HepG2 (cell line): ENCODE measurements around the gene USP20. TPM values are rescaled to one million over a fixed set of nuclear protein-coding genes. Genes with fewer than 3 reads are reported as not detected.

Source experiments
- ATAC-seq: fragments of 200-7000 bp; cut with Tn5 transposase; 3 replicates; pipeline ENCODE4 v1.9.1; 2020; ENCODE audit warnings: mild to moderate bottlenecking, moderate library complexity
- BruUV-seq: library from RNA; stranded (reverse); fragments of 400-500 nt; replicated peaks from 2 replicates; lab custom pipeline; 2021; lab: Mats Ljungman, UMichigan
- CTCF ChIA-PET: fragments of 300-600 bp; formaldehyde crosslinking; extraction: SDS; loops from one replicate; lab custom pipeline; 2021; ENCODE audit warnings: low total read pairs, inconsistent platforms, low intra/inter-chr PET ratio; lab: Yijun Ruan, JAX
- POLR2A ChIA-PET: fragments of 350-600 bp; sonication (Branson Sonifier 250); formaldehyde crosslinking; loops from one replicate; lab custom pipeline; 2020; ENCODE audit warnings: antibody characterized with exemption, inconsistent platforms; lab: Yijun Ruan, JAX
- DNase-seq: peaks from one replicate; pipeline ENCODE4 v3.0.0-alpha.2; 2015; ENCODE audit warnings: low spot score
- FAIRE-seq: peaks from 3 replicates; lab custom pipeline; 2011; peaks lifted over from hg19 to GRCh38; lab: Jason Lieb, UNC
- H2AFZ ChIP-seq: one replicate; pipeline ENCODE4 v1.6.1; 2011; ENCODE audit warnings: low read length, inconsistent platforms
- H3K27ac ChIP-seq: fragments of 300-600 bp; 3 replicates; pipeline ENCODE4 v1.8.0; 2011; ENCODE audit warnings: mixed run types, mild to moderate bottlenecking, mixed read lengths, low read length, inconsistent platforms; ENCODE audit not compliant: insufficient read depth; ENCODE audit errors: extremely low read length
- H3K27me3 ChIP-seq, 2 experiments: fragments of 200-600 bp in 1 of 2; 2 replicates in 1 of 2; 3 replicates in 1 of 2; pipeline versions ENCODE4 v1.6.0 to v1.8.0; 2011; ENCODE audit warnings: low read length in 2 of 2, mild to moderate bottlenecking in 2 of 2, moderate library complexity in 2 of 2, inconsistent platforms in 1 of 2; ENCODE audit not compliant: insufficient read depth in 2 of 2, control insufficient read depth in 1 of 2
- H3K36me3 ChIP-seq, 2 experiments: fragments of 200-600 bp in 1 of 2; replicated peaks in 1 of 2; 2 replicates in 1 of 2; 3 replicates in 1 of 2; pipeline versions ENCODE4 v1.5.1 to v1.8.0; 2011; ENCODE audit warnings: low read length in 2 of 2, inconsistent platforms in 1 of 2; ENCODE audit not compliant: insufficient read depth in 2 of 2, control insufficient read depth in 1 of 2
- H3K4me1 ChIP-seq: 2 replicates; pipeline ENCODE4 v1.5.1; 2012; ENCODE audit warnings: low read length, inconsistent platforms; ENCODE audit not compliant: insufficient read depth
- H3K4me2 ChIP-seq: 2 replicates; pipeline ENCODE4 v1.6.0; 2011; ENCODE audit warnings: low read depth, low read length, inconsistent platforms
- H3K4me3 ChIP-seq, 3 experiments: fragments of 200-600 bp in 1 of 3; sonication (generic), shearing (Covaris generic) in 1 of 3; replicated peaks in 1 of 3; 2 replicates each; pipeline ENCODE4 v1.5.1; 2011 to 2016; ENCODE audit warnings: low read length in 3 of 3, inconsistent platforms in 2 of 3, low read depth in 2 of 3, mild to moderate bottlenecking in 2 of 3, control low read depth in 1 of 3, mixed read lengths in 1 of 3; ENCODE audit not compliant: insufficient read depth in 1 of 3
- H3K79me2 ChIP-seq: one replicate; pipeline ENCODE4 v1.6.1; 2011; ENCODE audit warnings: low read length, inconsistent platforms; ENCODE audit not compliant: insufficient read depth
- H3K9ac ChIP-seq: 2 replicates; pipeline ENCODE4 v1.6.0; 2011; ENCODE audit warnings: mild to moderate bottlenecking, low read depth, low read length, inconsistent platforms; ENCODE audit not compliant: insufficient read depth
- H3K9me3 ChIP-seq: 2 replicates; pipeline ENCODE4 v1.5.1; 2012; ENCODE audit warnings: mild to moderate bottlenecking, low read length
- H4K20me1 ChIP-seq: 2 replicates; pipeline ENCODE4 v1.6.0; 2011; ENCODE audit warnings: inconsistent platforms, mild to moderate bottlenecking, low read length, moderate library complexity; ENCODE audit not compliant: insufficient read depth
- ATM ChIP-seq: fragments of 450-650 bp; IDR thresholded peaks from 2 replicates; pipeline ENCODE4 v1.7.1; 2017; ENCODE audit warnings: mild to moderate bottlenecking, borderline replicate concordance
- CREB3 ChIP-seq: sonication (generic); formaldehyde crosslinking; IDR thresholded peaks from 2 replicates; pipeline ENCODE4 v1.5.0; 2020; ENCODE audit warnings: missing genetic modification reagents
- HES4 ChIP-seq: sonication (generic); formaldehyde crosslinking; IDR thresholded peaks from 2 replicates; pipeline ENCODE4 v1.9.0; 2021; ENCODE audit warnings: mild to moderate bottlenecking, missing genetic modification reagents, borderline replicate concordance
- HOXA9 ChIP-seq: sonication (generic); formaldehyde crosslinking; IDR thresholded peaks from 2 replicates; pipeline ENCODE4 v1.8.1; 2022; ENCODE audit warnings: missing genetic modification reagents, mild to moderate bottlenecking, moderate library complexity, borderline replicate concordance
- KDM5A ChIP-seq: fragments of 200-600 bp; sonication (generic); IDR thresholded peaks from 2 replicates; pipeline ENCODE4 v1.7.0; 2018; ENCODE audit warnings: antibody characterized with exemption, mild to moderate bottlenecking, low read length, borderline replicate concordance
- MAFG ChIP-seq: sonication (generic); formaldehyde crosslinking; IDR thresholded peaks from 2 replicates; pipeline ENCODE4 v1.5.1; 2020; ENCODE audit warnings: mild to moderate bottlenecking, missing genetic modification reagents
- MLLT10 ChIP-seq: sonication (generic); formaldehyde crosslinking; IDR thresholded peaks from 2 replicates; pipeline ENCODE4 v1.4.0; 2020; ENCODE audit warnings: missing genetic modification reagents
- PAXIP1 ChIP-seq: sonication (generic); formaldehyde crosslinking; conservative IDR thresholded peaks from 2 replicates; pipeline ENCODE4 v1.4.0; 2020; ENCODE audit warnings: mild to moderate bottlenecking, missing genetic modification reagents, moderate library complexity
- PHF8 ChIP-seq: sonication (generic); formaldehyde crosslinking; IDR thresholded peaks from 2 replicates; pipeline ENCODE4 v1.5.0; 2020; ENCODE audit warnings: missing genetic modification reagents
- TCF12 ChIP-seq, 2 experiments: fragments of 450-650 bp in 1 of 2; sonication (generic) in 1 of 2; formaldehyde crosslinking in 1 of 2; IDR thresholded peaks; 2 replicates each; pipeline versions ENCODE4 v1.6.1 to v1.8.0; 2017 to 2022; ENCODE audit warnings: antibody characterized with exemption in 1 of 2, mild to moderate bottlenecking in 1 of 2, missing genetic modification reagents in 1 of 2, moderate library complexity in 1 of 2
- THRA ChIP-seq: sonication (generic); formaldehyde crosslinking; IDR thresholded peaks from 2 replicates; pipeline ENCODE4 v1.4.0; 2020; ENCODE audit warnings: missing genetic modification reagents, borderline replicate concordance
- TP53 ChIP-seq: sonication (generic); formaldehyde crosslinking; conservative IDR thresholded peaks from 2 replicates; pipeline ENCODE4 v1.4.0; 2020; ENCODE audit warnings: missing genetic modification reagents
- ZNF121 ChIP-seq: sonication (generic); formaldehyde crosslinking; IDR thresholded peaks from 2 replicates; pipeline ENCODE4 v1.5.0; 2020; ENCODE audit warnings: mild to moderate bottlenecking, missing genetic modification reagents
- ZNF143 ChIP-seq: sonication (generic); formaldehyde crosslinking; IDR thresholded peaks from 2 replicates; pipeline ENCODE4 v1.4.0; 2020; ENCODE audit warnings: missing genetic modification reagents
- ZNF274 ChIP-seq: sonication (generic); formaldehyde crosslinking; IDR thresholded peaks from 2 replicates; pipeline ENCODE4 v1.5.1; 2020; ENCODE audit warnings: mild to moderate bottlenecking, missing genetic modification reagents
- ZNF33B ChIP-seq: sonication (generic); formaldehyde crosslinking; IDR thresholded peaks from 2 replicates; pipeline ENCODE4 v1.5.1; 2020; ENCODE audit warnings: mild to moderate bottlenecking, missing genetic modification reagents
- ZNF577 ChIP-seq: sonication (generic); formaldehyde crosslinking; IDR thresholded peaks from 2 replicates; pipeline ENCODE4 v1.4.0; 2020; ENCODE audit warnings: mild to moderate bottlenecking, low read depth, missing genetic modification reagents, borderline replicate concordance
- ZNF772 ChIP-seq: sonication (generic); formaldehyde crosslinking; IDR thresholded peaks from 2 replicates; pipeline ENCODE4 v1.5.0; 2020; ENCODE audit warnings: mild to moderate bottlenecking, missing genetic modification reagents
- WGBS: methylation state at CpG from one replicate; pipeline ENCODE4 v1.1.6; 2017; ENCODE audit warnings: low lambda C conversion rate; 5-methylcytosine and 5-hydroxymethylcytosine counted together
- in situ Hi-C: cut with HindIII; loops from 2 replicates; pipeline ENCODE4 v1.10.0; 2017; ENCODE audit warnings: low pct_unique_long_range_greater_than_20kb; ENCODE audit not compliant: extremely low pct_ligation_motif_present
- intact Hi-C: fragments of 100-400 bp; cut with micrococcal nuclease; formaldehyde crosslinking; loops from one replicate; pipeline ENCODE4 v1.10.0; 2022; ENCODE audit not compliant: unreplicated experiment
- polyA plus RNA-seq, 8 experiments: library from polyadenylated mRNA; depleted of rRNA in 3 of 8; stranded (reverse) in 7 of 8; unstranded in 1 of 8; fragments of >200 nt; fragmentation: Illumina TruSeq in 4 of 8; extraction: Trizol in 4 of 8; gene quantifications; 2 replicates each; pipeline versions ENCODE4 v1.2.1 to v1.2.3, GENCODE V29; 2011 to 2016; ENCODE audit warnings: low read depth in 4 of 8, missing spikeins in 1 of 8, mixed read lengths in 1 of 8; ENCODE audit not compliant: insufficient read depth in 1 of 8
- total RNA-seq, 5 experiments: library from RNA; depleted of rRNA; stranded (reverse); fragments of >200 nt; fragmentation: Illumina TruSeq; extraction: Trizol; gene quantifications; 2 replicates each; pipeline ENCODE4 v1.2.3, GENCODE V29; 2016; ENCODE audit warnings: low read depth in 1 of 5

USP20 gene
- total and polyA plus RNA-seq, 2 of the 13 experiments (the other 11 are each of a cell fraction or from before 2014, with no cell fraction given): 4.4 to 5.9 TPM

- TF ChIP-seq CREB3 (no peak), ZNF143 (CRISPR knock-in tag) (no peak), ZNF577 (CRISPR knock-in tag) (no peak), HOXA9 (CRISPR knock-in tag) (no peak), ZNF772 (no peak), MAFG (CRISPR knock-in tag) (no peak), PHF8 (no peak), MLLT10 (CRISPR knock-in tag) (no peak), THRA (CRISPR knock-in tag) (no peak), ATM (no peak)
- TF ChIP-seq, all 625 proteins: peak for 0
Observed at GRCh38 chr9:129832982-129833381, 2.3 kb upstream of the USP20 start (continued).

GRCh38 chr9:129834489-129835127, 650 bp upstream of the USP20 start:
- Histone ChIP-seq H3K4me3 (peak overlapping the region; percentile 82 to 96 (median 93)), H3K27me3 (no peaks in the 10 kb centered on the region; a peak in 1 of 5 replicates), H3K4me1 (peaks cover 19% of the 10 kb centered on the region), H3K4me2 (peak overlapping the region; percentile 70), H3K9me3 (no peaks in the 10 kb centered on the region), H4K20me1 (no peaks in the 10 kb centered on the region), H3K79me2 (peaks cover 9% of the 10 kb centered on the region), H3K36me3 (peaks cover 3 to 13% of the 10 kb centered on the region in 2 experiments; a peak in 2 of 5 replicates), H3K27ac (peak overlapping the region; percentile 47), H3K9ac (peak overlapping the region; percentile 76), H2AFZ (peak overlapping the region; percentile 30)
- intact Hi-C loops (no loop called here), in situ Hi-C loops (no loop called here)
- BruUV-seq: no TSS peak
- 0% methylated on average over 24 of the region's 32 CpGs for WGBS
- DNase-seq (peak; percentile 7), FAIRE-seq (no peak), ATAC-seq (peak; percentile 27)
- ChIA-PET CTCF (no interaction called here), POLR2A (interaction anchor here (0.8 to 1.2 kb wide), 4 partner anchors 10 to 31 kb away, joined by 3 to 6 read pairs (median 3); partner anchors contain the start of genes TOR1A and TOR1B)
- TF ChIP-seq HES4 (CRISPR knock-in tag): 0 out of 2 replicates have a peak, but pooled peaks have one; percentile 9
- no peak for TF ChIP-seq ZNF33B (CRISPR knock-in tag)
- TF ChIP-seq KDM5A: peak; percentile 77
- TF ChIP-seq ZNF274 (CRISPR knock-in tag): 0 out of 2 replicates have a peak, but pooled peaks have one; percentile 31
- peak; percentile 9; the same call in 1 of the 2 replicates for TF ChIP-seq PAXIP1 (CRISPR knock-in tag)
- no peak for TF ChIP-seq TCF12 (IDR thresholded peaks at IDR 0.05)
- no peak for TF ChIP-seq TCF12 (CRISPR knock-in tag; IDR thresholded peaks at IDR 0.05)
- 0 out of 2 replicates have a peak, but pooled peaks have one; percentile 37 for TF ChIP-seq TP53 (CRISPR knock-in tag)
- TF ChIP-seq ZNF121: no peak
